GM19452 (cell line): ENCODE results near the gene CDKAL1.

ENCODE experiments used
- ATAC-seq: cut with Tn5 transposase; IDR thresholded peaks from one replicate; pipeline ENCODE4 v1.9.1; 2021; ENCODE audit not compliant: unreplicated experiment

The CDKAL1 gene

DNA sequence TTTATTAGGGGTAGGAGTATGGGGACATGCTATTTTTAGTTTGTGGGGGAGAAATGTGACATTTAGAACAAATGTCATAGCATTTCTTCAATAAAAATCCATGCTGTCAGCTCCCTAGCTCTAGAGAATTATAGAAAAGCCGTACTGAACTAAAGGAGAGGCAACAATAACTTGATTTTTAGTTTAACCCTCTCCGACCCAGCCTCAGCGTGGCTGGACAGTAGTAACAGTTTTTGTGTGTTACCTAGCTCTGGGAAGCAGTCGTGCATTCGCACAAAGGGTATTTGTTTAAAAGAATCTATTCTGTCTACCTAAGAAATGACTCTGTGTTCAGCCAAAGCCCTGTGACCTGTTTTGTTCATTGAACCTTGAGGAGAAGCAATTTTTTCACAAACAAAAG, 616.9 kb downstream of the CDKAL1 start:
- ATAC-seq = no peak

GRCh38 chr6:21151530-21151929, 617.3 kb downstream of the CDKAL1 start:
- no peak for ATAC-seq

- ATAC-seq = peak; percentile 72
Measured at GRCh38 chr6:21157186-21157929, 623.1 kb downstream of the CDKAL1 start.

- no peak for ATAC-seq
Measured at GRCh38 chr6:21158149-21158548, 623.9 kb downstream of the CDKAL1 start.

DNA sequence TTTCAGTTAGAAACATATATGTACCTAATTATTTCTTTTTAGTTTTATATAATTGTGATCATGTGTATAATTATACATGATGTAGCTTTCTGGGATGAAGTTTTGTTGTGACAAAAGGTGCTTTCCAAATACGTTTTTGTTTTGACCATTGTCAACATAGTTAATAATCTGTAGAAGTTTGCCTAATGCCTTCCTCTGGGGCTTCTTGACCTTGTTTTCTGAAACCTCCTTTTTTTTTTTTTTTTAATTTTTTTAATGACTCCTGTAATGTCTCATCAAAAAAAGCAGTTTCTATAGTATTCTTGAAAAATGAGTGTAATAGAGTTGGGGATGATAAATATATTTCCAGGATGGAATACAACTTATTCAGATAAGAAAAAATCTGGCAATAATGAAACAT, 624.6 kb downstream of the CDKAL1 start:
- peak; percentile 56 for ATAC-seq

GRCh38 chr6:21159465-21159864, 625.2 kb downstream of the CDKAL1 start:
- peak; percentile 36 for ATAC-seq

GRCh38 chr6:21161707-21162106, 627.5 kb downstream of the CDKAL1 start:
- ATAC-seq = no peak

DNA sequence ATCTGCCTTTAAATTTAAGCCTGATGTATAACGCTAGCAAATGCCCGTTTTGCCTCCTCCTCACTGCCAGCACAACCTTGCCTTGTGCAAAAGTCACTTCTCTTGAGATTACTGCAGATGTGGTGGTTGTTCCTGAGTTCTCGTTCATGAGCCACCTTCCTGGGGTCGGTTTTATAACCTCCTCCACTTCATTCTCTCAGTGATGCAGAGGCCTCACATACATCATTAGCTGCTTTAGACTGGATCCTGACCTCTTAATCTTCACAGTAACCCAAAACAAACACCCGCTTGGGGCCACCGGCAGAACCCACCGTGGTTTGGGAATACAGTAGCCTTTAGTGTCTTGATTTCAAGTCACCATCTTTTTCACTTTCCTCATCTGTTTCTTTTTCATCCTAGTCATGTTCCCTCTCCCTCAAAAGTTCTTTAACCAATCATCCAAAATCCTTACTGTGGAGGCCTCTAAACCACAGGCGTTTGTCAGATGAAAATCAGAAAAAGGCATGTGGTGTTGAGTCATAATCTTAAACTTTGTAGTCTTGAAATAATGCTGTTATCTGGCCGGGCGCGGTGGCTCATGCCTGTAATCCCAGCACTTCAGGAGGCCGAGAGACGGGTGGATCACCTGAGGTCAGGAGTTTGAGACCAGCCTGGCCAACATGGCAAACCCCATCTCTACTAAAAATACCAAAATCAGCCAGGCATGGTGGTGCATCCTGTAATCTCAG, 629.0 kb downstream of the CDKAL1 start:
- no peak for ATAC-seq

GRCh38 chr6:21163838-21164180, 629.6 kb downstream of the CDKAL1 start:
- ATAC-seq = no peak

GRCh38 chr6:21164768-21165326, 630.6 kb downstream of the CDKAL1 start:
- peak; percentile 69 for ATAC-seq

- no peak for ATAC-seq
Measured at GRCh38 chr6:21166754-21167153, 632.5 kb downstream of the CDKAL1 start.

DNA sequence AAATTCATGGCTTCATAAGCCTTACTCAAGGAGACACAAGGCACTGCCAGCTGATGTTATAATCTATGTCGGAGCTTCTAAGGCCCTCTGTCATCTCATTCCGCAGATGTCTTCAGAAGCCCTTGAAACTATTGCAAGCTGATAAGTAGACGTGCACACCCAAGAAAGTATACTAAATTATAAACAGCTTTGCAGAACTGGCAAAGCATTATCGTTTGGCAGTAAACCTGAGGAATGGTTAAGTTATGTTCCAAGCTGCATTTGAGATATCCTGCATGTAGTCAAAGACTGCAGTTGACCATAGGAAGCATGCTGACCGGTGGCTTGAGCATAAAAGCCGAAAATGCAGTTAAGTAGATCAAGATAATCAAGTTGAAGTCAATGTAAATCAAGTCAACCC, 633.5 kb downstream of the CDKAL1 start:
- no peak for ATAC-seq

- no peak for ATAC-seq
Measured at GRCh38 chr6:21171801-21172200, 637.5 kb downstream of the CDKAL1 start.

- no peak for ATAC-seq
Measured at GRCh38 chr6:21173031-21173430, 638.8 kb downstream of the CDKAL1 start.

- ATAC-seq = no peak
Measured at GRCh38 chr6:21173678-21174077, 639.4 kb downstream of the CDKAL1 start.

- ATAC-seq = no peak
Measured at GRCh38 chr6:21176197-21176596, 641.9 kb downstream of the CDKAL1 start.

- ATAC-seq = peak; percentile 72
Measured at GRCh38 chr6:21180155-21180554, 645.9 kb downstream of the CDKAL1 start.

DNA sequence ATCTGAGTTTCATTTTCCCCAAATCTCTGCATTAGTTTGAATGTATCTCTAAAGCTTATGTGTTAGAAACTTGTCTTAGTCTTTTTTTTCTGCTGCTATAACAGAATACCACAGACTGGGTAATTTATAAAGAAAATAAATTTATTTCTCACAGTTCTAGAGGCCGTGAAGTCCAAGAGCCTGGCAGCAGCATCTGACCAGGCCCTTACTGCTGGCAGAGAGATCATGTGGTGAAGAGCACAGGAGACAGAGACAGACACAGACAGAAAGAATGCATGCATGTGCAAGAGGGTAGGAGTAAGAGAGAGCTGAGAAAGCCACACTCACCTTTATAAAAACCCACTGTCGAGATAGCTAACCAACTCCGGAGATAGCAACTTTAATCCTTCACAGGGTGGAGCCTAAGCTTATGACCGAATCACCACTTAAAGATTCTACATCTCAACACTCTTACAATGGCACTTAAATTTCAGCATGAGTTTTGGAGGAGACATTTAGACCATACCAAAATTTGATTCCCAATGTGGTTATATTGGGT, 646.6 kb downstream of the CDKAL1 start:
- ATAC-seq = no peak

GRCh38 chr6:21181866-21182265, 647.6 kb downstream of the CDKAL1 start:
- ATAC-seq = peak; percentile 47

DNA sequence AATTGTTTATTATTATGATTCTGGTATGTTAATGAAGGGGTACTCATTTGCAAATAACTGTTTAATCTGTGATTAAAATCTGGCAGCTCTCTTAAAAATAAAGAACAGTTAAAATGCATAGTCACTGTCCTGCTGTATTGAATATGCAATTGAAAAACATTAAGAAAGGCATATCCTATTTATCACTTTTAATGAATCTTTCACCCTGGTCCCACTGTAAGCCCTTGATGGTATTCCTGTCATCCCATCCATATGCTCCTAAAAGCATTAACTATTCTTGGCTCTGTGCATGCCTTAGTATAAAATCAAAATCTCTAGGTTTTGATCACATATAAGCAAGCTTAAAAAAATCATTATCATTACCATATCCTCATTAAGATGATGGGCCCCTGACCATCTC, 648.3 kb downstream of the CDKAL1 start:
- ATAC-seq = no peak

GRCh38 chr6:21185861-21186478, 651.7 kb downstream of the CDKAL1 start:
- ATAC-seq = no peak
